Ishikawa (cell line): ENCODE data around the gene KATNIP.

Source experiments
- CREB1 ChIP-seq: IDR thresholded peaks from 2 replicates; pipeline ENCODE4 v1.6.1; 2012; ENCODE audit warnings: low read depth
- EP300 ChIP-seq: IDR thresholded peaks from 2 replicates; pipeline ENCODE4 v1.6.1; 2012; ENCODE audit warnings: borderline replicate concordance
- TCF12 ChIP-seq: IDR thresholded peaks from 2 replicates; pipeline ENCODE4 v1.6.1; 2012; ENCODE audit warnings: low read depth
- TF ChIP-seq, protein P1 (sequence below): IDR thresholded peaks from 2 replicates; pipeline ENCODE4 v1.6.1; 2012

- no peak for TF ChIP-seq CREB1
- no peak for TF ChIP-seq TCF12
- TF ChIP-seq, protein P1, sequence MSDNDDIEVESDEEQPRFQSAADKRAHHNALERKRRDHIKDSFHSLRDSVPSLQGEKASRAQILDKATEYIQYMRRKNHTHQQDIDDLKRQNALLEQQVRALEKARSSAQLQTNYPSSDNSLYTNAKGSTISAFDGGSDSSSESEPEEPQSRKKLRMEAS = no peak
- TF ChIP-seq EP300 = no peak
Observed at GRCh38 chr16:27588057-27588456, 38.1 kb downstream of the KATNIP start.
